NB4 (cell line): ENCODE data around the gene SLC1A4.

Experiments used
- MYC ChIP-seq: IDR thresholded peaks from 2 replicates; pipeline ENCODE4 v1.6.1; 2011; ENCODE audit warnings: low read depth, low read length
- POLR2A ChIP-seq: IDR thresholded peaks from 2 replicates; pipeline ENCODE4 v1.6.1; 2011; ENCODE audit warnings: mild to moderate bottlenecking; ENCODE audit not compliant: insufficient read length; ENCODE audit errors: extremely low read depth
- TF ChIP-seq, protein P1 (sequence below): IDR thresholded peaks from one replicate; pipeline ENCODE4 v1.5.1; 2012; ENCODE audit warnings: low read depth, low read length
- TF ChIP-seq, protein P2 (sequence below): IDR thresholded peaks from 2 replicates; pipeline ENCODE4 v1.6.1; 2011; ENCODE audit warnings: low read depth, low read length

- TF ChIP-seq MYC (no peak), POLR2A (no peak)
- TF ChIP-seq, protein P1, sequence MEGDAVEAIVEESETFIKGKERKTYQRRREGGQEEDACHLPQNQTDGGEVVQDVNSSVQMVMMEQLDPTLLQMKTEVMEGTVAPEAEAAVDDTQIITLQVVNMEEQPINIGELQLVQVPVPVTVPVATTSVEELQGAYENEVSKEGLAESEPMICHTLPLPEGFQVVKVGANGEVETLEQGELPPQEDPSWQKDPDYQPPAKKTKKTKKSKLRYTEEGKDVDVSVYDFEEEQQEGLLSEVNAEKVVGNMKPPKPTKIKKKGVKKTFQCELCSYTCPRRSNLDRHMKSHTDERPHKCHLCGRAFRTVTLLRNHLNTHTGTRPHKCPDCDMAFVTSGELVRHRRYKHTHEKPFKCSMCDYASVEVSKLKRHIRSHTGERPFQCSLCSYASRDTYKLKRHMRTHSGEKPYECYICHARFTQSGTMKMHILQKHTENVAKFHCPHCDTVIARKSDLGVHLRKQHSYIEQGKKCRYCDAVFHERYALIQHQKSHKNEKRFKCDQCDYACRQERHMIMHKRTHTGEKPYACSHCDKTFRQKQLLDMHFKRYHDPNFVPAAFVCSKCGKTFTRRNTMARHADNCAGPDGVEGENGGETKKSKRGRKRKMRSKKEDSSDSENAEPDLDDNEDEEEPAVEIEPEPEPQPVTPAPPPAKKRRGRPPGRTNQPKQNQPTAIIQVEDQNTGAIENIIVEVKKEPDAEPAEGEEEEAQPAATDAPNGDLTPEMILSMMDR: no peak
- TF ChIP-seq, protein P2, sequence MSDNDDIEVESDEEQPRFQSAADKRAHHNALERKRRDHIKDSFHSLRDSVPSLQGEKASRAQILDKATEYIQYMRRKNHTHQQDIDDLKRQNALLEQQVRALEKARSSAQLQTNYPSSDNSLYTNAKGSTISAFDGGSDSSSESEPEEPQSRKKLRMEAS: no peak
Observed at GRCh38 chr2:64976276-64976675, 12.9 kb upstream of the SLC1A4 start.
